Fibroblast of lung (primary cell): ENCODE results near the gene LACRT. TPM values are rescaled to one million over a fixed set of nuclear protein-coding genes. Genes with fewer than 3 reads are reported as not detected.
A peak's percentile ranks its signal among the peaks of the same experiment; 100 is the strongest.

Experiments
- DNase-seq, 2 donors: peaks; one replicate each; pipeline versions ENCODE4 v3.0.0 to v3.0.0-alpha.2; 2010; ENCODE audit warnings: low read depth in 2 of 2
- H2AFZ ChIP-seq: 2 replicates; pipeline ENCODE4 v1.5.1; 2012; ENCODE audit warnings: low read length, control low read depth, inconsistent platforms
- H3K27ac ChIP-seq: 2 replicates; pipeline ENCODE4 v1.5.1; 2011; ENCODE audit warnings: low read length, control low read depth; ENCODE audit not compliant: insufficient read depth
- H3K27me3 ChIP-seq: 2 replicates; pipeline ENCODE4 v1.5.1; 2011; ENCODE audit warnings: mild to moderate bottlenecking, low read length; ENCODE audit not compliant: control insufficient read depth, insufficient read depth
- H3K36me3 ChIP-seq: 2 replicates; pipeline ENCODE4 v1.5.1; 2011; ENCODE audit warnings: low read length; ENCODE audit not compliant: control insufficient read depth, insufficient read depth
- H3K4me1 ChIP-seq: 2 replicates; pipeline ENCODE4 v1.5.1; 2011; ENCODE audit warnings: low read length; ENCODE audit not compliant: control insufficient read depth, insufficient read depth; ENCODE audit errors: extremely low read depth
- H3K4me2 ChIP-seq: 2 replicates; pipeline ENCODE4 v1.5.1; 2011; ENCODE audit warnings: low read length, control low read depth; ENCODE audit not compliant: insufficient read depth; ENCODE audit errors: extremely low read depth
- H3K4me3 ChIP-seq, 4 experiments: fragments of 200-600 bp in 1 of 4; sonication (generic) in 1 of 4; replicated peaks in 1 of 4; 2 replicates each; pipeline ENCODE4 v1.5.1; 2011 to 2016; ENCODE audit warnings: low read length in 4 of 4, low read depth in 3 of 4, mild to moderate bottlenecking in 3 of 4, control low read depth in 2 of 4, inconsistent platforms in 1 of 4, mixed read lengths in 1 of 4; ENCODE audit not compliant: insufficient read depth in 1 of 4; ENCODE audit errors: control extremely low read depth in 1 of 4
- H3K79me2 ChIP-seq: 2 replicates; pipeline ENCODE4 v1.5.1; 2012; ENCODE audit warnings: mild to moderate bottlenecking, low read length, inconsistent platforms; ENCODE audit not compliant: control insufficient read depth, insufficient read depth
- H3K9ac ChIP-seq: 2 replicates; pipeline ENCODE4 v1.5.1; 2011; ENCODE audit warnings: mild to moderate bottlenecking, low read length, control low read depth; ENCODE audit not compliant: insufficient read depth
- H3K9me3 ChIP-seq: 2 replicates; pipeline ENCODE4 v1.5.1; 2012; ENCODE audit warnings: low read depth, low read length; ENCODE audit not compliant: control insufficient read depth, insufficient read depth
- H4K20me1 ChIP-seq: 2 replicates; pipeline ENCODE4 v1.5.1; 2011; ENCODE audit warnings: low read length; ENCODE audit not compliant: control insufficient read depth, insufficient read depth; ENCODE audit errors: extremely low read depth
- CTCF ChIP-seq, 2 donors: IDR thresholded peaks in 1 of 2; conservative IDR thresholded peaks in 1 of 2; 1 replicate in 1 of 2; 2 replicates in 1 of 2; pipeline ENCODE4 v1.5.1; 2011 to 2012; ENCODE audit warnings: low read length in 2 of 2, control low read depth in 1 of 2, inconsistent platforms in 1 of 2, low read depth in 1 of 2, mild to moderate bottlenecking in 1 of 2
- EZH2 ChIP-seq: IDR thresholded peaks from 2 replicates; pipeline ENCODE4 v1.5.1; 2012; ENCODE audit warnings: low read length, control low read depth, mild to moderate bottlenecking; ENCODE audit errors: missing control alignments
- polyA plus RNA-seq, 2 donors: library from polyadenylated mRNA; depleted of rRNA in 1 of 2; stranded (reverse) in 1 of 2; unstranded in 1 of 2; fragments of >200 nt; gene quantifications; 2 replicates each; pipeline ENCODE4 v1.2.1, GENCODE V29; 2011 to 2012; ENCODE audit warnings: missing spikeins in 1 of 2
- total RNA-seq: library from RNA; depleted of rRNA; stranded (reverse); fragments of >200 nt; gene quantifications from 2 replicates; pipeline ENCODE4 v1.2.1, GENCODE V29; 2014

LACRT gene
- total and polyA plus RNA-seq, 2 donors (not counting 1 experiment from before 2014, with no cell fraction given) = not detected

DNA sequence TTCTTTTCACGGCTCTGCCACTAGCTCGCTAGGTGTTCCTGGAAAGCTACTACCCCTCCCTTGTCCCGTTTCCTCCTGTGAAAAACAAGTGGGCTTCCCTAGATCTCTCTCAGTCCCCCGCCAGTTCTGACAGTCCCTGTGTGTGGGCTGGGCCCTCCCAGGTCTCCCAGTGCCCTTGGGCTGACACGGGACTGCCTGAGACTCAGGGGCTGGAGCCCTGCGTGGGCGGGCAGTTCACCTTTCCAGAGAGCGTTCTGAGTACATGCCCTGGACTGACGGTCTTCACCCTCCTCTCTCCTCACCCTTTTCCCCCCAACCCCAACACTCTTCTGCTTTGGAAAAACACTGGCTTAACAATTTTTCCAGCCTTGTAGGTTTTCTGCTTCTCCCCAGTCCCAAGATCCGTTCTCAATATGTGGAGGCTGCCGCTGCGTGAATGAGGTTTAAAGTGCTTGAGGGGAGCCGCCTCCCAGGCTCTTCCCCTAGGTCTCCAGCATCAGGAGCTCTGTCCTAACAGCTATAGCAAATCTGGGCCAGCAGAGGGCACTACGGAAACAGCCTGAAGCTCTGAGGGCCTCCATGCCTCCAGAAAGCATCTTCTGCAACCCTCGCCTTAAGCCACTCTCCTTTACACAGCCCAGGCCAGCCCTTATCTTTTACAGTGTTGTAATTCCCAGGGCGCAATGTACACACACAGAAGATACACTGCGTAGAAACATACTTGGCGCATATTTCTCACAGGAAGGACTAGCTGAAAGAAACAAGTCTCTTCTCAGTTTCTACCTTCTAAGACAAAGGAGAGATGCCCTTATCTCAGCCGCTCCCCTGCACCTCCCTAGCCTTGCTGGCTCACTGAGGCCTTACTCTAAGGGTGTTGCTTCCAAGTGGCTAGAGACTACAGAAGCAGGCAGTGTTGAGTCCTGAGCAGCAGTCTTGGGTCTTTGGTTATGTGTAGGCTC is 23.9 kb upstream of the LACRT start:
- H3K4me2 ChIP-seq = no peak overlapping the region
- no peak for DNase-seq
- no peaks in the 10 kb centered on the region for H3K79me2 ChIP-seq
- H4K20me1 ChIP-seq = no peaks in the 10 kb centered on the region
- H3K9ac ChIP-seq = no peak overlapping the region
- no peaks in the 10 kb centered on the region for H3K9me3 ChIP-seq
- no peaks in the 10 kb centered on the region for H3K4me1 ChIP-seq
- TF ChIP-seq CTCF (conservative IDR thresholded peaks at IDR 0.05 in 1 of 2, IDR thresholded peaks at IDR 0.05 in 1 of 2; ENCODE audit: low read depth in 1 of 2, low read length in 2 of 2) (peak; percentile 36 to 50), EZH2 (no peak)
- no peak overlapping the region for H3K27ac ChIP-seq
- H2AFZ ChIP-seq = no peak overlapping the region
- no peak overlapping the region for H3K4me3 ChIP-seq
- no peaks in the 10 kb centered on the region for H3K27me3 ChIP-seq
- no peaks in the 10 kb centered on the region for H3K36me3 ChIP-seq

DNA sequence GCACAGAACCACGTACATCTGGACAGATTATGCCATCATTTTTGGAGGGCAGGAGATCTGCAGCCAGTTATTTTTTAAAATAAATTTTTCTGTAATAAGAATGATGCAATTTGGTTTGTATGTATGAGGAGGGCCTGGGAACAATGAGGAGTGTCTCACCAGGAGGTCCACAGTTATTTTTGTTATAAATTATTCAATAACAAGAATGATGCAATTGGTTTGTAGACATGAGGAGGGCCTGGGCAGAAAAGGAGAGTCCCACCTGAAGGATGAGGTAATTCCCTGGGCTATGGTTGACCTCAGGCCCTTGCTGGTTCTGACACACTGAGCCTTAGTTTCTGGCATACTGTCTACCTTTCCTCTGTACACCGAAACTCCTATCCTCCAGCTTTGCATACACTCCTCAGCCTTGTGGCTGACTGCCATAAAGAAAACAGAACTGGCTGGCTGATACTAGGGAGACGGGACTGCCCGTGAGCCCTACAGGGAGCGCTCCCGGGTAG is 22.5 kb upstream of the LACRT start:
- Histone ChIP-seq H3K27me3 (no peaks in the 10 kb centered on the region), H3K36me3 (no peaks in the 10 kb centered on the region), H3K9ac (no peak overlapping the region), H3K4me1 (no peaks in the 10 kb centered on the region), H3K9me3 (no peaks in the 10 kb centered on the region), H2AFZ (no peak overlapping the region), H3K4me3 (no peak overlapping the region), H4K20me1 (no peaks in the 10 kb centered on the region), H3K27ac (no peak overlapping the region), H3K4me2 (no peak overlapping the region), H3K79me2 (no peaks in the 10 kb centered on the region)
- no peak for TF ChIP-seq CTCF (conservative IDR thresholded peaks at IDR 0.05 in 1 of 2, IDR thresholded peaks at IDR 0.05 in 1 of 2; ENCODE audit: low read depth in 1 of 2, low read length in 2 of 2)
- TF ChIP-seq EZH2 = no peak
- no peak for DNase-seq

DNA sequence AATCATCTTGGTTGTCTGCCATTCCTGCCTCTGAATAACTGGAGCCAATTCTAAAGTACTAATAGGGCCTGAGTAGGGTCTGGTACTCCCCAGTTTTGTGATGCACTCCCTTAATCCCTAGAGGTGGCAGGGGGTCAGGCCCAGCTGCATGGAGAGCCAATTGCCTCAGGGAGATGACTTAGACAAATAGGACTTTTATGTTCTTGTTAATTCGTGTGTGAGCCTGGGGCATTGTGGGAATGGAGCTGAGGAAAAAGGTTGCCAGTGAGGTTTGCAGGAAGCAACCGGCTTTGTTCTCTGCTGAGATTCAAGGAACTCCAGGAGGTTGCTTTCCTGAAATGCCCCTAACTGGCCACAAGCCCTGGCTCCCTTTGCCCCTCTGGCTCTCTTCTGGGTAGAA is 20.2 kb upstream of the LACRT start:
- Histone ChIP-seq H3K27me3 (no peaks in the 10 kb centered on the region), H3K9me3 (no peaks in the 10 kb centered on the region), H2AFZ (no peak overlapping the region), H3K4me1 (no peaks in the 10 kb centered on the region), H3K27ac (no peak overlapping the region), H3K4me2 (no peak overlapping the region), H3K4me3 (no peak overlapping the region), H3K79me2 (no peaks in the 10 kb centered on the region), H4K20me1 (no peaks in the 10 kb centered on the region), H3K36me3 (no peaks in the 10 kb centered on the region), H3K9ac (no peak overlapping the region)
- no peak for DNase-seq
- TF ChIP-seq CTCF (conservative IDR thresholded peaks at IDR 0.05 in 1 of 2, IDR thresholded peaks at IDR 0.05 in 1 of 2; ENCODE audit: low read depth in 1 of 2, low read length in 2 of 2) (no peak), EZH2 (no peak)
